Iris pigment epithelial cell (primary cell): ENCODE measurements around the gene ACAT2.
"Not testable (repeated sequence)": the region's sequence is repeated elsewhere in the genome, so short reads cannot be mapped to it uniquely, and the experiment has no call there.

ENCODE experiments used
- DNase-seq: peaks from one replicate; pipeline ENCODE4 v3.0.0-alpha.2; 2011; ENCODE audit warnings: low read depth

The ACAT2 gene

GRCh38 chr6:159730332-159730676 lies 31.5 kb upstream of the ACAT2 start:
- no peak for DNase-seq

GRCh38 chr6:159732550-159732949 lies 29.3 kb upstream of the ACAT2 start:
- DNase-seq = not testable (repeated sequence)

- DNase-seq = not testable (repeated sequence)
These were observed 28.4 kb upstream of the ACAT2 start for GRCh38 chr6:159733395-159733794.

GRCh38 chr6:159736908-159737307 lies 24.9 kb upstream of the ACAT2 start:
- DNase-seq = no peak

GRCh38 chr6:159739341-159739740 lies 22.5 kb upstream of the ACAT2 start:
- no peak for DNase-seq

GRCh38 chr6:159742165-159742564 lies 19.7 kb upstream of the ACAT2 start:
- DNase-seq = no peak

- DNase-seq = peak; percentile 38
These were observed 16.8 kb upstream of the ACAT2 start for GRCh38 chr6:159745081-159745480.

GRCh38 chr6:159746759-159747158 lies 15.1 kb upstream of the ACAT2 start:
- DNase-seq = no peak

- DNase-seq = not testable (repeated sequence)
These were observed 13.7 kb upstream of the ACAT2 start for GRCh38 chr6:159748127-159748526.

GRCh38 chr6:159751448-159751847 lies 10.4 kb upstream of the ACAT2 start:
- no peak for DNase-seq

- no peak for DNase-seq
These were observed 8.6 kb upstream of the ACAT2 start for GRCh38 chr6:159753081-159753872.

GRCh38 chr6:159754401-159754800 lies 7.4 kb upstream of the ACAT2 start:
- DNase-seq = no peak

GRCh38 chr6:159754959-159755914 lies 6.6 kb upstream of the ACAT2 start:
- no peak for DNase-seq

GRCh38 chr6:159756508-159756907 lies 5.3 kb upstream of the ACAT2 start:
- DNase-seq = no peak

- DNase-seq = peak; percentile 71
These were observed 3.5 kb upstream of the ACAT2 start for GRCh38 chr6:159758031-159759001.

GRCh38 chr6:159759645-159760044 lies 2.2 kb upstream of the ACAT2 start:
- DNase-seq = no peak

- peak; percentile 78 for DNase-seq
These were observed 1.2 kb upstream of the ACAT2 start for GRCh38 chr6:159760602-159761057.

- peak; percentile 41 for DNase-seq
These were observed 544 bp upstream of the ACAT2 start for GRCh38 chr6:159761129-159761872.

- DNase-seq = no peak
These were observed 942 bp downstream of the ACAT2 start for GRCh38 chr6:159762681-159763293.

- DNase-seq = peak; percentile 79
These were observed 5.1 kb downstream of the ACAT2 start for GRCh38 chr6:159766906-159767305.

GRCh38 chr6:159769470-159769869 lies 7.6 kb downstream of the ACAT2 start:
- no peak for DNase-seq
